GM23338 (cell line): ENCODE measurements around the gene DST. TPM values are rescaled to one million over a fixed set of nuclear protein-coding genes. Genes with fewer than 3 reads are reported as not detected.

Source experiments
- ATAC-seq: fragments of 200-7000 bp; cut with Tn5 transposase; 3 replicates; pipeline ENCODE4 v1.9.1; 2020
- DNase-seq: peaks from one replicate; pipeline ENCODE4 v3.0.0-alpha.2; 2015; ENCODE audit warnings: low spot score
- H2AFZ ChIP-seq: fragments of 200-600 bp; sonication (generic); 2 replicates; pipeline ENCODE4 v1.8.0; 2016; ENCODE audit warnings: antibody characterized with exemption, mild to moderate bottlenecking, moderate library complexity
- H3F3A ChIP-seq: fragments of 200-600 bp; sonication (generic); replicated peaks from 2 replicates; pipeline ENCODE4 v1.8.0; 2017; ENCODE audit warnings: antibody characterized with exemption, mixed run types, low read depth
- H3K27ac ChIP-seq: fragments of 200-600 bp; sonication (generic); 2 replicates; pipeline ENCODE4 v1.6.1; 2016; ENCODE audit warnings: low read depth
- H3K27me3 ChIP-seq: fragments of 200-600 bp; sonication (generic); 2 replicates; pipeline ENCODE4 v1.8.0; 2016; ENCODE audit warnings: mild to moderate bottlenecking, mixed run types, moderate library complexity; ENCODE audit not compliant: insufficient read depth
- H3K36me3 ChIP-seq: fragments of 200-600 bp; sonication (generic); 2 replicates; pipeline ENCODE4 v1.8.0; 2016; ENCODE audit warnings: mild to moderate bottlenecking; ENCODE audit not compliant: insufficient read depth
- H3K4me1 ChIP-seq: fragments of 200-600 bp; sonication (generic); 2 replicates; pipeline ENCODE4 v1.8.0; 2016; ENCODE audit warnings: mild to moderate bottlenecking, moderate library complexity; ENCODE audit not compliant: insufficient read depth
- H3K4me2 ChIP-seq: fragments of 200-600 bp; sonication (generic); 2 replicates; pipeline ENCODE4 v1.7.1; 2017; ENCODE audit warnings: mixed run types
- H3K4me3 ChIP-seq: fragments of 200-600 bp; sonication (generic); 2 replicates; pipeline ENCODE4 v1.6.1; 2016; ENCODE audit warnings: mixed run types
- H3K79me2 ChIP-seq: fragments of 200-600 bp; sonication (generic); replicated peaks from 2 replicates; pipeline ENCODE4 v1.8.0; 2017; ENCODE audit warnings: mild to moderate bottlenecking; ENCODE audit not compliant: insufficient read depth
- H3K9me2 ChIP-seq: fragments of 200-600 bp; sonication (generic); 2 replicates; pipeline ENCODE4 v1.8.0; 2017; ENCODE audit not compliant: insufficient read depth
- H4K20me1 ChIP-seq: fragments of 200-600 bp; sonication (generic); replicated peaks from 2 replicates; pipeline ENCODE4 v1.8.0; 2017; ENCODE audit warnings: mild to moderate bottlenecking; ENCODE audit not compliant: insufficient read depth
- H3K27ac Mint-ChIP-seq: 2 replicates; pipeline ENCODE4 v1.8.0; 2020; ENCODE audit warnings: inconsistent platforms, mild to moderate bottlenecking, moderate library complexity, mixed read lengths
- H3K27me3 Mint-ChIP-seq: 3 replicates; pipeline ENCODE4 v1.8.0; 2022; ENCODE audit warnings: low read depth, mild to moderate bottlenecking, moderate library complexity, mixed read lengths, inconsistent platforms; ENCODE audit not compliant: insufficient read depth, poor library complexity
- H3K36me3 Mint-ChIP-seq: 3 replicates; pipeline ENCODE4 v1.8.0; 2021; ENCODE audit warnings: low read depth, mild to moderate bottlenecking, inconsistent platforms, moderate library complexity, mixed read lengths
- H3K4me1 Mint-ChIP-seq: 3 replicates; pipeline ENCODE4 v1.8.0; 2020; ENCODE audit warnings: mild to moderate bottlenecking, inconsistent platforms, mixed read lengths
- H3K4me3 Mint-ChIP-seq: 3 replicates; pipeline ENCODE4 v1.8.0; 2021; ENCODE audit warnings: moderate library complexity, mild to moderate bottlenecking, inconsistent platforms, mixed read lengths
- H3K9me3 Mint-ChIP-seq: 3 replicates; pipeline ENCODE4 v1.8.0; 2020; ENCODE audit warnings: moderate library complexity, mild to moderate bottlenecking, inconsistent platforms, mixed read lengths
- EZH2 ChIP-seq: fragments of 200-600 bp; sonication (generic); IDR thresholded peaks from one replicate; pipeline ENCODE4 v1.8.0; 2017; ENCODE audit warnings: antibody characterized with exemption, mild to moderate bottlenecking, low read depth; ENCODE audit not compliant: unreplicated experiment
- EZH2phosphoT487 ChIP-seq: fragments of 200-600 bp; sonication (generic); IDR thresholded peaks from one replicate; pipeline ENCODE4 v1.8.1; 2018; ENCODE audit warnings: antibody characterized with exemption; ENCODE audit not compliant: unreplicated experiment
- JUNB ChIP-seq: IDR thresholded peaks from one replicate; pipeline ENCODE4 v1.6.1; 2016; ENCODE audit warnings: antibody characterized with exemption; ENCODE audit not compliant: unreplicated experiment
- NANOG ChIP-seq: IDR thresholded peaks from 2 replicates; pipeline ENCODE4 v1.6.1; 2016; ENCODE audit warnings: antibody characterized with exemption, borderline replicate concordance
- ZNF114 ChIP-seq: fragments of 250-450 bp; sonication (Bioruptor Pico); IDR thresholded peaks from 2 replicates; pipeline ENCODE4 v1.5.0; 2020; ENCODE audit warnings: mild to moderate bottlenecking, moderate library complexity
- ZNF331 ChIP-seq: fragments of 250-450 bp; sonication (Bioruptor Pico); IDR thresholded peaks from 2 replicates; pipeline ENCODE4 v1.5.0; 2020; ENCODE audit warnings: low read depth, mild to moderate bottlenecking, moderate library complexity
- polyA plus RNA-seq: library from polyadenylated mRNA; unstranded; fragments of >200 nt; fragmentation: Nextera tagmentation; extraction: Ambion mirVana; gene quantifications from 2 replicates; pipeline ENCODE4 v1.2.1, GENCODE V29; 2016
- total RNA-seq: library from RNA; depleted of rRNA; stranded (reverse); fragments of >200 nt; shearing (Covaris generic); gene quantifications from 2 replicates; pipeline ENCODE4 v1.2.3, GENCODE V29; 2014
- TF ChIP-seq, protein P1 (sequence below), 2 experiments: fragments of 200-600 bp in 1 of 2; sonication (generic) in 1 of 2; conservative IDR thresholded peaks; 2 replicates each; pipeline versions ENCODE4 v1.5.1 to v1.6.1; 2016 to 2017; ENCODE audit warnings: antibody characterized with exemption in 2 of 2, low read depth in 2 of 2, mild to moderate bottlenecking in 2 of 2, moderate library complexity in 1 of 2
- TF ChIP-seq, protein P2 (sequence below): IDR thresholded peaks from 2 replicates; pipeline ENCODE4 v1.6.1; 2016; ENCODE audit warnings: antibody characterized with exemption
- TF ChIP-seq, protein P3 (sequence below): fragments of 250-450 bp; sonication (Bioruptor Pico); IDR thresholded peaks from 2 replicates; pipeline ENCODE4 v1.5.0; 2020; ENCODE audit warnings: mild to moderate bottlenecking, moderate library complexity

The DST gene
- total and polyA plus RNA-seq, 2 experiments from 2014 or later = 88.7 to 188 TPM

DNA sequence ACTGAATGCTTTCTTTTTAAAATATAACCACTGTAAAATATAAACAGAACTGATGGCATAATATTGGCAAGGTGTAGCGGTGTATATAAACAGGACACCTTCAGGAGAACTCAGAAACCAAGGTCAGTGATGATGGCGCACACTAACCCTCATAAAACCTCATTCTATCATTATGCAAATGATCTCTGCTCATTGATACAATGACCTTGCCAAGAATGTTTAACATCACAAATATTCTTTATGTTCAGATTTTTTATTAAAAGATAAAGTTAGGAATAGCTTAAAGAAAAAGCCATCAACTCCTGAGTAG lies 48.6 kb upstream of the DST start (continued):
- TF ChIP-seq, protein P1, sequence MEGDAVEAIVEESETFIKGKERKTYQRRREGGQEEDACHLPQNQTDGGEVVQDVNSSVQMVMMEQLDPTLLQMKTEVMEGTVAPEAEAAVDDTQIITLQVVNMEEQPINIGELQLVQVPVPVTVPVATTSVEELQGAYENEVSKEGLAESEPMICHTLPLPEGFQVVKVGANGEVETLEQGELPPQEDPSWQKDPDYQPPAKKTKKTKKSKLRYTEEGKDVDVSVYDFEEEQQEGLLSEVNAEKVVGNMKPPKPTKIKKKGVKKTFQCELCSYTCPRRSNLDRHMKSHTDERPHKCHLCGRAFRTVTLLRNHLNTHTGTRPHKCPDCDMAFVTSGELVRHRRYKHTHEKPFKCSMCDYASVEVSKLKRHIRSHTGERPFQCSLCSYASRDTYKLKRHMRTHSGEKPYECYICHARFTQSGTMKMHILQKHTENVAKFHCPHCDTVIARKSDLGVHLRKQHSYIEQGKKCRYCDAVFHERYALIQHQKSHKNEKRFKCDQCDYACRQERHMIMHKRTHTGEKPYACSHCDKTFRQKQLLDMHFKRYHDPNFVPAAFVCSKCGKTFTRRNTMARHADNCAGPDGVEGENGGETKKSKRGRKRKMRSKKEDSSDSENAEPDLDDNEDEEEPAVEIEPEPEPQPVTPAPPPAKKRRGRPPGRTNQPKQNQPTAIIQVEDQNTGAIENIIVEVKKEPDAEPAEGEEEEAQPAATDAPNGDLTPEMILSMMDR (conservative IDR thresholded peaks at IDR 0.05; ENCODE audit: low read depth in 2 of 2) = no peak
- TF ChIP-seq ZNF114 (CRISPR knock-in tag) (no peak), EZH2phosphoT487 (no peak), EZH2 (no peak), ZNF331 (CRISPR knock-in tag) (no peak), JUNB (no peak), NANOG (no peak)
- TF ChIP-seq, protein P2, sequence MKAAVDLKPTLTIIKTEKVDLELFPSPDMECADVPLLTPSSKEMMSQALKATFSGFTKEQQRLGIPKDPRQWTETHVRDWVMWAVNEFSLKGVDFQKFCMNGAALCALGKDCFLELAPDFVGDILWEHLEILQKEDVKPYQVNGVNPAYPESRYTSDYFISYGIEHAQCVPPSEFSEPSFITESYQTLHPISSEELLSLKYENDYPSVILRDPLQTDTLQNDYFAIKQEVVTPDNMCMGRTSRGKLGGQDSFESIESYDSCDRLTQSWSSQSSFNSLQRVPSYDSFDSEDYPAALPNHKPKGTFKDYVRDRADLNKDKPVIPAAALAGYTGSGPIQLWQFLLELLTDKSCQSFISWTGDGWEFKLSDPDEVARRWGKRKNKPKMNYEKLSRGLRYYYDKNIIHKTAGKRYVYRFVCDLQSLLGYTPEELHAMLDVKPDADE = no peak

DNA sequence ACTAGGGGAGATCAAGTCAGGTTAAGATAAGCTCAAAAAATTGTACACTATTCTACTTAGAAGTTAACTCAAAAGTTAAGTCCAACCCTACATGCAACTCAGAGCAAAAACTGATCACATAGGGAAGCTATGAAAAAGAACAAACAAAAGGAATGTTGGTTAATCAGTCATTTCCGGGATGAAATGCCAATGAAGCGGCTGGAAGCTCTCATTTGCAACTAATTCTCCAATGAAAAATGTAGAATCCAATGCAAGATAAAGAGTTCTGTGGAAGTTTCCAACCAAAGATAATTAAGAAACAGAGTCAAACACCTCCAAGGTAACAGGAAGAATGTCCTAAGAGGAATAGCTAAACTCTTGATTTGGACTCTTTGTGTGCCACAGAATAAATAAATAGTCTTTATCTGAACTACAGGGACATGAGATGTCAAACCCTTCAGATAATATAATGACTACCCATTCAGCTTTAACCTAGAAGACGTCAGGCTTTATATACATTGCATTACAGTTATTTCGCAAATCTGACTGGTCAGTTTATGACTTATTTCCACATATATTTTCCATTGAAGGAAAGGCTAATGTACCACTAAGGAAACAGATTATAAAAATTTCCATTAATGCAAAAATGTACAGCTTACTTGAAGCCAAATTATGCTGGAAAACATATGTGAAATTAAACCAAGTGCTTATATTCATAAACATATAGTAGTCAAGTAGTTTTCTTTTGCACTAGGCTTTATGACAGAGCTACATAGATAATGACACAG lies 48.0 kb upstream of the DST start:
- H3K4me1 ChIP-seq = peaks cover 18% of the 10 kb centered on the region; the same call in 1 of the 2 replicates
- Mint-ChIP-seq H3K4me1 (peaks cover 44% of the 10 kb centered on the region), H3K4me3 (no peak overlapping the region), H3K9me3 (no peaks in the 10 kb centered on the region), H3K36me3 (peaks cover 4% of the 10 kb centered on the region), H3K27me3 (no peaks in the 10 kb centered on the region), H3K27ac (peak overlapping the region; percentile 0; the same call in 1 of the 2 replicates)
- DNase-seq (no peak), ATAC-seq (no peak)
- no peaks in the 10 kb centered on the region for H3K9me2 ChIP-seq
- H3K27ac ChIP-seq = no peak overlapping the region
- H3K79me2 ChIP-seq = peaks cover 14% of the 10 kb centered on the region
- 0 out of 2 replicates have a peak, but pooled peaks cover 3% of the 10 kb centered on the region for H4K20me1 ChIP-seq
- no peak overlapping the region for H3K4me3 ChIP-seq
- no peaks in the 10 kb centered on the region for H3K36me3 ChIP-seq
- no peaks in the 10 kb centered on the region for H3F3A ChIP-seq
- no peaks in the 10 kb centered on the region for H3K27me3 ChIP-seq
- no peak overlapping the region for H3K4me2 ChIP-seq
- TF ChIP-seq EZH2 (no peak), ZNF114 (CRISPR knock-in tag) (no peak)
- TF ChIP-seq, protein P3, sequence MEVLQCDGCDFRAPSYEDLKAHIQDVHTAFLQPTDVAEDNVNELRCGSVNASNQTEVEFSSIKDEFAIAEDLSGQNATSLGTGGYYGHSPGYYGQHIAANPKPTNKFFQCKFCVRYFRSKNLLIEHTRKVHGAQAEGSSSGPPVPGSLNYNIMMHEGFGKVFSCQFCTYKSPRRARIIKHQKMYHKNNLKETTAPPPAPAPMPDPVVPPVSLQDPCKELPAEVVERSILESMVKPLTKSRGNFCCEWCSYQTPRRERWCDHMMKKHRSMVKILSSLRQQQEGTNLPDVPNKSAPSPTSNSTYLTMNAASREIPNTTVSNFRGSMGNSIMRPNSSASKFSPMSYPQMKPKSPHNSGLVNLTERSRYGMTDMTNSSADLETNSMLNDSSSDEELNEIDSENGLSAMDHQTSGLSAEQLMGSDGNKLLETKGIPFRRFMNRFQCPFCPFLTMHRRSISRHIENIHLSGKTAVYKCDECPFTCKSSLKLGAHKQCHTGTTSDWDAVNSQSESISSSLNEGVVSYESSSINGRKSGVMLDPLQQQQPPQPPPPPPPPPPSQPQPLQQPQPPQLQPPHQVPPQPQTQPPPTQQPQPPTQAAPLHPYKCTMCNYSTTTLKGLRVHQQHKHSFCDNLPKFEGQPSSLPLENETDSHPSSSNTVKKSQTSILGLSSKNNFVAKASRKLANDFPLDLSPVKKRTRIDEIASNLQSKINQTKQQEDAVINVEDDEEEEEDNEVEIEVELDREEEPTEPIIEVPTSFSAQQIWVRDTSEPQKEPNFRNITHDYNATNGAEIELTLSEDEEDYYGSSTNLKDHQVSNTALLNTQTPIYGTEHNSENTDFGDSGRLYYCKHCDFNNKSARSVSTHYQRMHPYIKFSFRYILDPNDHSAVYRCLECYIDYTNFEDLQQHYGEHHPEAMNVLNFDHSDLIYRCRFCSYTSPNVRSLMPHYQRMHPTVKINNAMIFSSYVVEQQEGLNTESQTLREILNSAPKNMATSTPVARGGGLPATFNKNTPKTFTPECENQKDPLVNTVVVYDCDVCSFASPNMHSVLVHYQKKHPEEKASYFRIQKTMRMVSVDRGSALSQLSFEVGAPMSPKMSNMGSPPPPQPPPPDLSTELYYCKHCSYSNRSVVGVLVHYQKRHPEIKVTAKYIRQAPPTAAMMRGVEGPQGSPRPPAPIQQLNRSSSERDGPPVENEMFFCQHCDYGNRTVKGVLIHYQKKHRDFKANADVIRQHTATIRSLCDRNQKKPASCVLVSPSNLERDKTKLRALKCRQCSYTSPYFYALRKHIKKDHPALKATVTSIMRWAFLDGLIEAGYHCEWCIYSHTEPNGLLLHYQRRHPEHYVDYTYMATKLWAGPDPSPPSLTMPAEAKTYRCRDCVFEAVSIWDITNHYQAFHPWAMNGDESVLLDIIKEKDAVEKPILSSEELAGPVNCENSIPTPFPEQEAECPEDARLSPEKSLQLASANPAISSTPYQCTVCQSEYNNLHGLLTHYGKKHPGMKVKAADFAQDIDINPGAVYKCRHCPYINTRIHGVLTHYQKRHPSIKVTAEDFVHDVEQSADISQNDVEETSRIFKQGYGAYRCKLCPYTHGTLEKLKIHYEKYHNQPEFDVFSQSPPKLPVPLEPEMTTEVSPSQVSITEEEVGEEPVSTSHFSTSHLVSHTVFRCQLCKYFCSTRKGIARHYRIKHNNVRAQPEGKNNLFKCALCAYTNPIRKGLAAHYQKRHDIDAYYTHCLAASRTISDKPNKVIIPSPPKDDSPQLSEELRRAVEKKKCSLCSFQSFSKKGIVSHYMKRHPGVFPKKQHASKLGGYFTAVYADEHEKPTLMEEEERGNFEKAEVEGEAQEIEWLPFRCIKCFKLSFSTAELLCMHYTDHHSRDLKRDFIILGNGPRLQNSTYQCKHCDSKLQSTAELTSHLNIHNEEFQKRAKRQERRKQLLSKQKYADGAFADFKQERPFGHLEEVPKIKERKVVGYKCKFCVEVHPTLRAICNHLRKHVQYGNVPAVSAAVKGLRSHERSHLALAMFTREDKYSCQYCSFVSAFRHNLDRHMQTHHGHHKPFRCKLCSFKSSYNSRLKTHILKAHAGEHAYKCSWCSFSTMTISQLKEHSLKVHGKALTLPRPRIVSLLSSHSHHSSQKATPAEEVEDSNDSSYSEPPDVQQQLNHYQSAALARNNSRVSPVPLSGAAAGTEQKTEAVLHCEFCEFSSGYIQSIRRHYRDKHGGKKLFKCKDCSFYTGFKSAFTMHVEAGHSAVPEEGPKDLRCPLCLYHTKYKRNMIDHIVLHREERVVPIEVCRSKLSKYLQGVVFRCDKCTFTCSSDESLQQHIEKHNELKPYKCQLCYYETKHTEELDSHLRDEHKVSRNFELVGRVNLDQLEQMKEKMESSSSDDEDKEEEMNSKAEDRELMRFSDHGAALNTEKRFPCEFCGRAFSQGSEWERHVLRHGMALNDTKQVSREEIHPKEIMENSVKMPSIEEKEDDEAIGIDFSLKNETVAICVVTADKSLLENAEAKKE (CRISPR knock-in tag) = no peak
- TF ChIP-seq, protein P1 (conservative IDR thresholded peaks at IDR 0.05; ENCODE audit: low read depth in 2 of 2) = no peak
- H2AFZ ChIP-seq = no peak overlapping the region
